GM10266 (cell line): ENCODE measurements around the gene OIT3.

Source experiments
- DNase-seq: peaks from one replicate; pipeline ENCODE4 v3.0.0; 2012; ENCODE audit errors: extremely low spot score
- CTCF ChIP-seq: IDR thresholded peaks from 2 replicates; pipeline ENCODE4 v1.5.1; 2012; ENCODE audit warnings: mild to moderate bottlenecking, low read depth; ENCODE audit not compliant: control insufficient read depth, insufficient read depth; ENCODE audit errors: missing control alignments

OIT3 gene

GRCh38 chr10:72979709-72980108, 86.2 kb downstream of the OIT3 start:
- no peak for TF ChIP-seq CTCF
- DNase-seq, result no peak

DNA sequence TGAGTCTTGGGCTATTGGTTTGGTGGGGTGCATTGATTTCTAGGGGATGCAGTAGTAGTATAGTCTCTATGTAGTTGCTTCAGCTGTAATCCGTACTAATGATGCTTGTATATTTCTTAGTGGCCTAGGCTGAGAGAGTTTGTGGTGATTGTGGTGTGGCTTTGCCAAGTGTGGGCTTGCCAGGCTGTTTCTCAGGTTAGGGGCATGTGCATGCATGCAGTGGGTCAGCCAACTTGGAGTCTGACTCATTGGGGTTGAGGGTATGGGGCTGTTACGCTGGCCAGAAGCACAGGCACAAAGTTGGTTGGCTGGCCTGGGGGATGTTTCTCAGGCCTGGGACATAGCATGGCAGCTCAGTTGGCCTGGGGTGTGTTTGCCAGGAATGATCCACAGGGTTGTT, 86.8 kb downstream of the OIT3 start:
- TF ChIP-seq CTCF, result no peak
- no peak for DNase-seq

DNA sequence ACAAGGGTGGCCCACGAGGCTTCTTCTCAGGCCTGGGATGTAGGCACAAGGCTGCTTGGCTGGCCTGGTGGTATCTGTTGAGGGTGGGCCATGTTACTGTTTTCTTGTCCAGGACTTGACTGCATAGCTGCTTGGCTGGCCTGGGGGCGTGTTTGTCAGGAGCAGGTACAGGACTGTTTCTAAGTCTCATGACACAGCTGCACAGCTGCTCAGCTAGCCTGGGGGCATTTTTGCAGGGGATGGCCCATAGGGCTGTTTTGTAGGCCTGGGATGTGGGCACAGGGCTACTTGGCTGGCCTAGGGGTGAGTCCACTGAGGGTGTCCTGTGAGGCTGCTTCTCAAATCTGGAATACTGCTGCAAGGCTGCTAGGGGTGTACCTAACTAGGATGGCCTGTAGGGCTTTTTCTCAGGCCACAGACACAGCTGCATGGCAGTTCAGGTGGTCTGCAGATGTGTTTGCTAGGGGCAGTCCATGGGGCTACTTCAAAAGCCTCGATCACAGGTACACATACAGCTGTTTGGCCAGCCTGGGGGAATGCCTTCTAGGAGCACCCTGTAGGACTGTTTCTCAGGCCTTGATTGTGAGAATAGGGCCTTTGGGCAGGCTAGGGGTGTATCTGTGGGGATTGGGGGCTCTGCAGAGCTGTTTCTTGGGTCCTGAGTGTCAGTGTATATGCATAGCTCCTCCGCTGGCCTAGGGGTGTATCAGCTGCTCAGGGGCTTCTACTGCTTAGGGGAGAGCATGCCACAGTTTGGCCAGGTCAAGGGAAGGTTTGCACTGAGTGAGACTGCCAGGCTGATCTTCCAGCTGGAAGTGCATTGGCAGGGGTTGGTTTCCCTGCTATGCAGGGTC, 87.7 kb downstream of the OIT3 start:
- no peak for TF ChIP-seq CTCF
- DNase-seq, result no peak

GRCh38 chr10:72981882-72982529, 88.5 kb downstream of the OIT3 start:
- TF ChIP-seq CTCF, result no peak
- no peak for DNase-seq
